WTC11 (cell line): ENCODE results near the gene MALT1. TPM values are rescaled to one million over a fixed set of nuclear protein-coding genes. Genes with fewer than 3 reads are reported as not detected.

Experiments used
- ATAC-seq: fragments of 200-7000 bp; cut with Tn5 transposase; 2 replicates; pipeline ENCODE4 v1.10.0; 2021; ENCODE audit warnings: mild to moderate bottlenecking, moderate library complexity
- CTCF ChIA-PET: fragments of 300-600 bp; sonication (Branson Sonifier 250); formaldehyde crosslinking; loops from one replicate; lab custom pipeline; 2021; ENCODE audit warnings: antibody characterized with exemption; lab: Charles Lee
- POLR2A ChIA-PET: fragments of 350-600 bp; sonication (Branson Sonifier 250); formaldehyde crosslinking; loops from one replicate; lab custom pipeline; 2021; ENCODE audit warnings: antibody characterized with exemption; lab: Charles Lee
- DNase-seq: peaks from one replicate; pipeline ENCODE4 v3.0.0; 2021; ENCODE audit warnings: low spot score
- H3K27ac Mint-ChIP-seq: 2 replicates; pipeline ENCODE4 v1.8.0; 2021; ENCODE audit warnings: mixed read lengths
- H3K27me3 Mint-ChIP-seq: 2 replicates; pipeline ENCODE4 v1.8.0; 2021; ENCODE audit warnings: low read depth, mild to moderate bottlenecking, moderate library complexity, mixed read lengths
- H3K36me3 Mint-ChIP-seq: 2 replicates; pipeline ENCODE4 v1.8.0; 2021; ENCODE audit warnings: mixed read lengths
- H3K4me1 Mint-ChIP-seq: 2 replicates; pipeline ENCODE4 v1.8.0; 2022; ENCODE audit warnings: mixed read lengths
- H3K4me3 Mint-ChIP-seq: 2 replicates; pipeline ENCODE4 v1.8.0; 2021; ENCODE audit warnings: mild to moderate bottlenecking, moderate library complexity, mixed read lengths
- H3K9me3 Mint-ChIP-seq: 2 replicates; pipeline ENCODE4 v1.8.0; 2021; ENCODE audit warnings: mixed read lengths
- ATF1 ChIP-seq: sonication (generic); formaldehyde crosslinking; IDR thresholded peaks from 2 replicates; pipeline ENCODE4 v1.8.1; 2023; ENCODE audit warnings: mild to moderate bottlenecking, moderate library complexity, missing genetic modification reagents
- CBFB ChIP-seq: sonication (generic); formaldehyde crosslinking; IDR thresholded peaks from 2 replicates; pipeline ENCODE4 v1.8.1; 2022; ENCODE audit warnings: mild to moderate bottlenecking, low read depth, missing genetic modification reagents
- CREM ChIP-seq: sonication (generic); formaldehyde crosslinking; IDR thresholded peaks from 2 replicates; pipeline ENCODE4 v1.8.1; 2022; ENCODE audit warnings: mild to moderate bottlenecking, missing genetic modification reagents, moderate library complexity
- ELF4 ChIP-seq: sonication (generic); formaldehyde crosslinking; IDR thresholded peaks from 2 replicates; pipeline ENCODE4 v1.8.1; 2022; ENCODE audit warnings: low read depth, mild to moderate bottlenecking, moderate library complexity, missing genetic modification reagents
- EMX1 ChIP-seq: fragments of 250-450 bp; sonication (Bioruptor Pico); IDR thresholded peaks from 2 replicates; pipeline ENCODE4 v1.8.0; 2021; ENCODE audit warnings: mild to moderate bottlenecking
- GTF2I ChIP-seq: fragments of 250-450 bp; sonication (Bioruptor Pico); conservative IDR thresholded peaks from 2 replicates; pipeline ENCODE4 v1.4.0; 2021; ENCODE audit warnings: mild to moderate bottlenecking
- IRF2 ChIP-seq: sonication (generic); formaldehyde crosslinking; IDR thresholded peaks from 2 replicates; pipeline ENCODE4 v1.8.0; 2022; ENCODE audit warnings: low read depth, missing genetic modification reagents, borderline replicate concordance
- KAT7 ChIP-seq: sonication (generic); formaldehyde crosslinking; IDR thresholded peaks from 2 replicates; pipeline ENCODE4 v1.8.1; 2023; ENCODE audit warnings: missing genetic modification reagents, mild to moderate bottlenecking, borderline replicate concordance
- OVOL2 ChIP-seq: fragments of 250-450 bp; sonication (Bioruptor Pico); IDR thresholded peaks from 2 replicates; pipeline ENCODE4 v1.9.0; 2021; ENCODE audit warnings: mild to moderate bottlenecking, borderline replicate concordance
- TCF7 ChIP-seq: sonication (generic); formaldehyde crosslinking; IDR thresholded peaks from 2 replicates; pipeline ENCODE4 v1.8.0; 2022; ENCODE audit warnings: mild to moderate bottlenecking, low read depth, missing genetic modification reagents, moderate library complexity
- TEAD1 ChIP-seq: sonication (generic); formaldehyde crosslinking; IDR thresholded peaks from 2 replicates; pipeline ENCODE4 v1.8.0; 2022; ENCODE audit warnings: mild to moderate bottlenecking, missing genetic modification reagents
- TP53 ChIP-seq: sonication (generic); formaldehyde crosslinking; IDR thresholded peaks from 2 replicates; pipeline ENCODE4 v1.8.1; 2023; ENCODE audit warnings: mild to moderate bottlenecking, missing genetic modification reagents
- ZNF121 ChIP-seq: sonication (generic); formaldehyde crosslinking; IDR thresholded peaks from 2 replicates; pipeline ENCODE4 v1.8.0; 2023; ENCODE audit warnings: missing genetic modification reagents
- ZNF263 ChIP-seq: sonication (generic); formaldehyde crosslinking; IDR thresholded peaks from 2 replicates; pipeline ENCODE4 v1.8.1; 2022; ENCODE audit warnings: low read depth, mild to moderate bottlenecking, moderate library complexity, missing genetic modification reagents
- total RNA-seq: library from RNA; stranded (reverse); gene quantifications from 3 replicates; pipeline ENCODE4 v1.2.3, GENCODE V29; 2021
- TF ChIP-seq, protein P1 (sequence below): sonication (generic); formaldehyde crosslinking; IDR thresholded peaks from 2 replicates; pipeline ENCODE4 v1.8.0; 2023; ENCODE audit warnings: missing genetic modification reagents
- TF ChIP-seq, protein P2 (sequence below): sonication (generic); formaldehyde crosslinking; IDR thresholded peaks from 2 replicates; pipeline ENCODE4 v1.8.0; 2023; ENCODE audit warnings: mild to moderate bottlenecking, missing genetic modification reagents
- TF ChIP-seq, protein P3 (sequence below): sonication (generic); formaldehyde crosslinking; IDR thresholded peaks from 2 replicates; pipeline ENCODE4 v1.8.1; 2023; ENCODE audit warnings: mild to moderate bottlenecking, missing genetic modification reagents
- TF ChIP-seq, protein P4 (sequence below): sonication (generic); formaldehyde crosslinking; IDR thresholded peaks from 2 replicates; pipeline ENCODE4 v1.8.1; 2022; ENCODE audit warnings: missing genetic modification reagents, borderline replicate concordance
- TF ChIP-seq, protein P5 (sequence below): sonication (generic); formaldehyde crosslinking; IDR thresholded peaks from 2 replicates; pipeline ENCODE4 v1.8.1; 2023; ENCODE audit warnings: mild to moderate bottlenecking, missing genetic modification reagents, moderate library complexity
- TF ChIP-seq, protein P6 (sequence below): sonication (generic); formaldehyde crosslinking; conservative IDR thresholded peaks from 2 replicates; pipeline ENCODE4 v1.8.1; 2023; ENCODE audit warnings: mild to moderate bottlenecking, low read depth, missing genetic modification reagents, moderate library complexity
- TF ChIP-seq, protein P7 (sequence below): sonication (generic); formaldehyde crosslinking; IDR thresholded peaks from 2 replicates; pipeline ENCODE4 v1.8.0; 2022; ENCODE audit warnings: missing genetic modification reagents

MALT1 gene
- total RNA-seq, 1 experiment from 2014 or later, result 13.2 TPM

DNA sequence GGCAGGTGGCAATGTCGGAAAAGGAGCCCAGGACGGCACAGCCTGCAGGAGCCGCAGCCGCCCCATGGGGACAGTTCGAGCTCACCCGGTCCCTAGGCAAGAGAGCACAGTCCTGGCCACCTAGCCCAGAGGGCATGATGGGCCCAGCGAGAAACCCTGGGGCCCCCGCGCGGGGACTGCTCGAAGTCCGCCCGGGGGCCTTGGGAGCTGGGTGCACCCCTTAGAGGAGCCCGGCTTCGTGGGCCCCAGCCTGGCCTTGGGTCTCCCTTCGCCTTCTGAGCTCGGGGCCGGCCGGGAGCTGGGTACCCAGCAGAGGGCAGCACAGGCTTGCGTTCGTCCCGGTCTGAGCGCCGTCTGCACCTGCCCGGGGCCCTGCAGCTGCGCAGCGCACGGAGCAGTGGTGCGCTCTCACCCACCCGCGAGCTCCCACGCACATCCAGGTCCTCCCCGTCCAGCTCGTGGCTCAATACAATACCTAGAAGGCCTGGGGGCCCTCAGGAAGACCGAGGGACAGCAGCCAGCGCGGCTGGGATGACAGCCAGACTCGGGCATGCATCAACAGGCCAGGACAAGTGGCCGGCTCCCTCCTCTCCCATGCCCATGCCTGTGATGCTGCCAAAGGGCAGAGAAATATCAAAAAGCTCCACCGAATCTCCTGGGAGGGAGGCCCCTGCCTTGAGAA, 97.2 kb downstream of the MALT1 start (continued):
- TF ChIP-seq, protein P1, sequence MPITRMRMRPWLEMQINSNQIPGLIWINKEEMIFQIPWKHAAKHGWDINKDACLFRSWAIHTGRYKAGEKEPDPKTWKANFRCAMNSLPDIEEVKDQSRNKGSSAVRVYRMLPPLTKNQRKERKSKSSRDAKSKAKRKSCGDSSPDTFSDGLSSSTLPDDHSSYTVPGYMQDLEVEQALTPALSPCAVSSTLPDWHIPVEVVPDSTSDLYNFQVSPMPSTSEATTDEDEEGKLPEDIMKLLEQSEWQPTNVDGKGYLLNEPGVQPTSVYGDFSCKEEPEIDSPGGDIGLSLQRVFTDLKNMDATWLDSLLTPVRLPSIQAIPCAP (CRISPR knock-in tag), result no peak
- TF ChIP-seq TCF7 (no peak), ATF1 (CRISPR knock-in tag) (no peak)
- TF ChIP-seq, protein P2, sequence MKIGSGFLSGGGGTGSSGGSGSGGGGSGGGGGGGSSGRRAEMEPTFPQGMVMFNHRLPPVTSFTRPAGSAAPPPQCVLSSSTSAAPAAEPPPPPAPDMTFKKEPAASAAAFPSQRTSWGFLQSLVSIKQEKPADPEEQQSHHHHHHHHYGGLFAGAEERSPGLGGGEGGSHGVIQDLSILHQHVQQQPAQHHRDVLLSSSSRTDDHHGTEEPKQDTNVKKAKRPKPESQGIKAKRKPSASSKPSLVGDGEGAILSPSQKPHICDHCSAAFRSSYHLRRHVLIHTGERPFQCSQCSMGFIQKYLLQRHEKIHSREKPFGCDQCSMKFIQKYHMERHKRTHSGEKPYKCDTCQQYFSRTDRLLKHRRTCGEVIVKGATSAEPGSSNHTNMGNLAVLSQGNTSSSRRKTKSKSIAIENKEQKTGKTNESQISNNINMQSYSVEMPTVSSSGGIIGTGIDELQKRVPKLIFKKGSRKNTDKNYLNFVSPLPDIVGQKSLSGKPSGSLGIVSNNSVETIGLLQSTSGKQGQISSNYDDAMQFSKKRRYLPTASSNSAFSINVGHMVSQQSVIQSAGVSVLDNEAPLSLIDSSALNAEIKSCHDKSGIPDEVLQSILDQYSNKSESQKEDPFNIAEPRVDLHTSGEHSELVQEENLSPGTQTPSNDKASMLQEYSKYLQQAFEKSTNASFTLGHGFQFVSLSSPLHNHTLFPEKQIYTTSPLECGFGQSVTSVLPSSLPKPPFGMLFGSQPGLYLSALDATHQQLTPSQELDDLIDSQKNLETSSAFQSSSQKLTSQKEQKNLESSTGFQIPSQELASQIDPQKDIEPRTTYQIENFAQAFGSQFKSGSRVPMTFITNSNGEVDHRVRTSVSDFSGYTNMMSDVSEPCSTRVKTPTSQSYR, result no peak
- TF ChIP-seq, protein P3, sequence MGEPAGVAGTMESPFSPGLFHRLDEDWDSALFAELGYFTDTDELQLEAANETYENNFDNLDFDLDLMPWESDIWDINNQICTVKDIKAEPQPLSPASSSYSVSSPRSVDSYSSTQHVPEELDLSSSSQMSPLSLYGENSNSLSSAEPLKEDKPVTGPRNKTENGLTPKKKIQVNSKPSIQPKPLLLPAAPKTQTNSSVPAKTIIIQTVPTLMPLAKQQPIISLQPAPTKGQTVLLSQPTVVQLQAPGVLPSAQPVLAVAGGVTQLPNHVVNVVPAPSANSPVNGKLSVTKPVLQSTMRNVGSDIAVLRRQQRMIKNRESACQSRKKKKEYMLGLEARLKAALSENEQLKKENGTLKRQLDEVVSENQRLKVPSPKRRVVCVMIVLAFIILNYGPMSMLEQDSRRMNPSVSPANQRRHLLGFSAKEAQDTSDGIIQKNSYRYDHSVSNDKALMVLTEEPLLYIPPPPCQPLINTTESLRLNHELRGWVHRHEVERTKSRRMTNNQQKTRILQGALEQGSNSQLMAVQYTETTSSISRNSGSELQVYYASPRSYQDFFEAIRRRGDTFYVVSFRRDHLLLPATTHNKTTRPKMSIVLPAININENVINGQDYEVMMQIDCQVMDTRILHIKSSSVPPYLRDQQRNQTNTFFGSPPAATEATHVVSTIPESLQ (CRISPR knock-in tag), result no peak

DNA sequence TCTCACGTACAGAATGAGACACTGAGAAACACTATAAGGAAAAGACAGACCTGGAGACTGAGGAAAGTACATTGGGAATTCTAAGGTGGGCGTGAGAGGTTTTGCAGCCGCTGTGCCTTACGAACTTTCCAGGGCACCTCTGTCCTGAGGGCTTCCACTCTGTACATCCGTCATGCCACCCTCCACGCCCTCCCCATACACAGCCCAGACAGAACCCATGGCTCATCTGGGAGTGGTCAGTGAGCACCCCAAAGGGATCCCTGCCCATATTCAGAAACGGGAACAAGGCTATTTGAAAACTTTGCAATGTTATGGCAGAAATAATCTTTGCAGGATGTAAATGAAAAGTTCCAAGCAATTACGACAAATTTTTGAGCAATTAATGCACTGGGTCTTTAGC, 98.1 kb downstream of the MALT1 start:
- no peak overlapping the region for H3K4me3 Mint-ChIP-seq
- H3K4me1 Mint-ChIP-seq, result peaks cover 12% of the 10 kb centered on the region
- H3K27ac Mint-ChIP-seq, result no peak overlapping the region
- CTCF ChIA-PET, result interaction anchor here (0.5 to 9.4 kb wide), 43 partner anchors 9 to 504 kb away, joined by 3 to 221 read pairs (median 6); partner anchors contain the start of genes GRP, MALT1, RAX and SEC11C
- DNase-seq, result no peak
- H3K9me3 Mint-ChIP-seq, result no peaks in the 10 kb centered on the region
- H3K27me3 Mint-ChIP-seq, result peaks cover 8% of the 10 kb centered on the region
- ATAC-seq, result no peak
- POLR2A ChIA-PET, result no interaction called here
- no peaks in the 10 kb centered on the region for H3K36me3 Mint-ChIP-seq
- no peak for TF ChIP-seq CREM (CRISPR knock-in tag)
- TF ChIP-seq GTF2I (CRISPR knock-in tag), result no peak
- no peak for TF ChIP-seq OVOL2 (CRISPR knock-in tag)
- TF ChIP-seq TEAD1 (CRISPR knock-in tag), result no peak
- TF ChIP-seq, protein P4, sequence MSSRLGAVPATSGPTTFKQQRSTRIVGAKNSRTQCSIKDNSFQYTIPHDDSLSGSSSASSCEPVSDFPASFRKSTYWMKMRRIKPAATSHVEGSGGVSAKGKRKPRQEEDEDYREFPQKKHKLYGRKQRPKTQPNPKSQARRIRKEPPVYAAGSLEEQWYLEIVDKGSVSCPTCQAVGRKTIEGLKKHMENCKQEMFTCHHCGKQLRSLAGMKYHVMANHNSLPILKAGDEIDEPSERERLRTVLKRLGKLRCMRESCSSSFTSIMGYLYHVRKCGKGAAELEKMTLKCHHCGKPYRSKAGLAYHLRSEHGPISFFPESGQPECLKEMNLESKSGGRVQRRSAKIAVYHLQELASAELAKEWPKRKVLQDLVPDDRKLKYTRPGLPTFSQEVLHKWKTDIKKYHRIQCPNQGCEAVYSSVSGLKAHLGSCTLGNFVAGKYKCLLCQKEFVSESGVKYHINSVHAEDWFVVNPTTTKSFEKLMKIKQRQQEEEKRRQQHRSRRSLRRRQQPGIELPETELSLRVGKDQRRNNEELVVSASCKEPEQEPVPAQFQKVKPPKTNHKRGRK, result no peak
- TF ChIP-seq KAT7 (CRISPR knock-in tag), result no peak
- TF ChIP-seq, protein P5, sequence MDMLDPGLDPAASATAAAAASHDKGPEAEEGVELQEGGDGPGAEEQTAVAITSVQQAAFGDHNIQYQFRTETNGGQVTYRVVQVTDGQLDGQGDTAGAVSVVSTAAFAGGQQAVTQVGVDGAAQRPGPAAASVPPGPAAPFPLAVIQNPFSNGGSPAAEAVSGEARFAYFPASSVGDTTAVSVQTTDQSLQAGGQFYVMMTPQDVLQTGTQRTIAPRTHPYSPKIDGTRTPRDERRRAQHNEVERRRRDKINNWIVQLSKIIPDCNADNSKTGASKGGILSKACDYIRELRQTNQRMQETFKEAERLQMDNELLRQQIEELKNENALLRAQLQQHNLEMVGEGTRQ (CRISPR knock-in tag), result no peak
- no peak for TF ChIP-seq TP53
- TF ChIP-seq ZNF121, result no peak
- TF ChIP-seq, protein P6, sequence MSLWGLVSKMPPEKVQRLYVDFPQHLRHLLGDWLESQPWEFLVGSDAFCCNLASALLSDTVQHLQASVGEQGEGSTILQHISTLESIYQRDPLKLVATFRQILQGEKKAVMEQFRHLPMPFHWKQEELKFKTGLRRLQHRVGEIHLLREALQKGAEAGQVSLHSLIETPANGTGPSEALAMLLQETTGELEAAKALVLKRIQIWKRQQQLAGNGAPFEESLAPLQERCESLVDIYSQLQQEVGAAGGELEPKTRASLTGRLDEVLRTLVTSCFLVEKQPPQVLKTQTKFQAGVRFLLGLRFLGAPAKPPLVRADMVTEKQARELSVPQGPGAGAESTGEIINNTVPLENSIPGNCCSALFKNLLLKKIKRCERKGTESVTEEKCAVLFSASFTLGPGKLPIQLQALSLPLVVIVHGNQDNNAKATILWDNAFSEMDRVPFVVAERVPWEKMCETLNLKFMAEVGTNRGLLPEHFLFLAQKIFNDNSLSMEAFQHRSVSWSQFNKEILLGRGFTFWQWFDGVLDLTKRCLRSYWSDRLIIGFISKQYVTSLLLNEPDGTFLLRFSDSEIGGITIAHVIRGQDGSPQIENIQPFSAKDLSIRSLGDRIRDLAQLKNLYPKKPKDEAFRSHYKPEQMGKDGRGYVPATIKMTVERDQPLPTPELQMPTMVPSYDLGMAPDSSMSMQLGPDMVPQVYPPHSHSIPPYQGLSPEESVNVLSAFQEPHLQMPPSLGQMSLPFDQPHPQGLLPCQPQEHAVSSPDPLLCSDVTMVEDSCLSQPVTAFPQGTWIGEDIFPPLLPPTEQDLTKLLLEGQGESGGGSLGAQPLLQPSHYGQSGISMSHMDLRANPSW (CRISPR knock-in tag), result no peak
- TF ChIP-seq, protein P7, sequence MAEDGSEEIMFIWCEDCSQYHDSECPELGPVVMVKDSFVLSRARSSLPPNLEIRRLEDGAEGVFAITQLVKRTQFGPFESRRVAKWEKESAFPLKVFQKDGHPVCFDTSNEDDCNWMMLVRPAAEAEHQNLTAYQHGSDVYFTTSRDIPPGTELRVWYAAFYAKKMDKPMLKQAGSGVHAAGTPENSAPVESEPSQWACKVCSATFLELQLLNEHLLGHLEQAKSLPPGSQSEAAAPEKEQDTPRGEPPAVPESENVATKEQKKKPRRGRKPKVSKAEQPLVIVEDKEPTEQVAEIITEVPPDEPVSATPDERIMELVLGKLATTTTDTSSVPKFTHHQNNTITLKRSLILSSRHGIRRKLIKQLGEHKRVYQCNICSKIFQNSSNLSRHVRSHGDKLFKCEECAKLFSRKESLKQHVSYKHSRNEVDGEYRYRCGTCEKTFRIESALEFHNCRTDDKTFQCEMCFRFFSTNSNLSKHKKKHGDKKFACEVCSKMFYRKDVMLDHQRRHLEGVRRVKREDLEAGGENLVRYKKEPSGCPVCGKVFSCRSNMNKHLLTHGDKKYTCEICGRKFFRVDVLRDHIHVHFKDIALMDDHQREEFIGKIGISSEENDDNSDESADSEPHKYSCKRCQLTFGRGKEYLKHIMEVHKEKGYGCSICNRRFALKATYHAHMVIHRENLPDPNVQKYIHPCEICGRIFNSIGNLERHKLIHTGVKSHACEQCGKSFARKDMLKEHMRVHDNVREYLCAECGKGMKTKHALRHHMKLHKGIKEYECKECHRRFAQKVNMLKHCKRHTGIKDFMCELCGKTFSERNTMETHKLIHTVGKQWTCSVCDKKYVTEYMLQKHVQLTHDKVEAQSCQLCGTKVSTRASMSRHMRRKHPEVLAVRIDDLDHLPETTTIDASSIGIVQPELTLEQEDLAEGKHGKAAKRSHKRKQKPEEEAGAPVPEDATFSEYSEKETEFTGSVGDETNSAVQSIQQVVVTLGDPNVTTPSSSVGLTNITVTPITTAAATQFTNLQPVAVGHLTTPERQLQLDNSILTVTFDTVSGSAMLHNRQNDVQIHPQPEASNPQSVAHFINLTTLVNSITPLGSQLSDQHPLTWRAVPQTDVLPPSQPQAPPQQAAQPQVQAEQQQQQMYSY (CRISPR knock-in tag), result no peak
- TF ChIP-seq ELF4, result no peak
- TF ChIP-seq EMX1, result no peak
- TF ChIP-seq ZNF263 (CRISPR knock-in tag), result no peak
- TF ChIP-seq CBFB (CRISPR knock-in tag), result no peak
- TF ChIP-seq IRF2, result no peak
